ENCODE measurements around the gene SUCLG1. TPM values are rescaled to one million over a fixed set of nuclear protein-coding genes. Genes with fewer than 3 reads are reported as not detected.

Gene SUCLG1
- total RNA-seq, 1 donor from 2014 or later = 27.9 TPM

GRCh38 chr2:84451579-84451978 is 7.5 kb downstream of the SUCLG1 start:
- FAIRE-seq (peak; percentile 72), DNase-seq (ENCODE audit: low read depth) (no peak)
- Histone ChIP-seq H3K27me3 (ENCODE audit: control insufficient read depth, insufficient read depth, low read length) (no peaks in the 10 kb centered on the region), H3K4me3 (ENCODE audit: low read depth, low read length) (no peak overlapping the region), H3K36me3 (ENCODE audit: control insufficient read depth, insufficient read depth, low read length) (no peaks in the 10 kb centered on the region)
- no peak for TF ChIP-seq CTCF (IDR thresholded peaks at IDR 0.05; ENCODE audit: insufficient read depth, low read length, severe bottlenecking)

- Histone ChIP-seq H3K4me3 (ENCODE audit: low read depth, low read length) (no peak overlapping the region), H3K27me3 (ENCODE audit: control insufficient read depth, insufficient read depth, low read length) (no peaks in the 10 kb centered on the region), H3K36me3 (ENCODE audit: control insufficient read depth, insufficient read depth, low read length) (no peaks in the 10 kb centered on the region)
- DNase-seq (ENCODE audit: low read depth) = no peak
- FAIRE-seq = peak; percentile 43
- TF ChIP-seq CTCF (IDR thresholded peaks at IDR 0.05; ENCODE audit: insufficient read depth, low read length, severe bottlenecking) = no peak
Measured at GRCh38 chr2:84450288-84451227, 8.5 kb downstream of the SUCLG1 start.

GRCh38 chr2:84449711-84450110 is 9.4 kb downstream of the SUCLG1 start:
- no peak for DNase-seq (ENCODE audit: low read depth)
- no peak for FAIRE-seq
- Histone ChIP-seq H3K27me3 (ENCODE audit: control insufficient read depth, insufficient read depth, low read length) (no peaks in the 10 kb centered on the region), H3K4me3 (ENCODE audit: low read depth, low read length) (no peak overlapping the region), H3K36me3 (ENCODE audit: control insufficient read depth, insufficient read depth, low read length) (no peaks in the 10 kb centered on the region)
- no peak for TF ChIP-seq CTCF (IDR thresholded peaks at IDR 0.05; ENCODE audit: insufficient read depth, low read length, severe bottlenecking)

GRCh38 chr2:84449055-84449454 is 10.0 kb downstream of the SUCLG1 start:
- Histone ChIP-seq H3K27me3 (ENCODE audit: control insufficient read depth, insufficient read depth, low read length) (no peaks in the 10 kb centered on the region), H3K36me3 (ENCODE audit: control insufficient read depth, insufficient read depth, low read length) (no peaks in the 10 kb centered on the region), H3K4me3 (ENCODE audit: low read depth, low read length) (no peak overlapping the region)
- no peak for DNase-seq (ENCODE audit: low read depth)
- no peak for FAIRE-seq
- TF ChIP-seq CTCF (IDR thresholded peaks at IDR 0.05; ENCODE audit: insufficient read depth, low read length, severe bottlenecking) = no peak

GRCh38 chr2:84443477-84443876 is 15.6 kb downstream of the SUCLG1 start:
- H3K27me3 ChIP-seq (ENCODE audit: control insufficient read depth, insufficient read depth, low read length) = no peaks in the 10 kb centered on the region
- DNase-seq (ENCODE audit: low read depth) (no peak), FAIRE-seq (no peak)
- TF ChIP-seq CTCF (IDR thresholded peaks at IDR 0.05; ENCODE audit: insufficient read depth, low read length, severe bottlenecking) = no peak
- no peak overlapping the region for H3K4me3 ChIP-seq (ENCODE audit: low read depth, low read length)
- peaks cover 11% of the 10 kb centered on the region for H3K36me3 ChIP-seq (ENCODE audit: control insufficient read depth, insufficient read depth, low read length)

Data from bronchial epithelial cell (primary cell).